ENCODE measurements around the gene FAM110C.

The FAM110C gene

GRCh38 chr2:66853-67252, 20.5 kb upstream of the FAM110C start:
- no peak for DNase-seq (ENCODE audit: extremely low read depth, insufficient read length)
- H3K27me3 ChIP-seq (replicated peaks; ENCODE audit: control insufficient read depth, insufficient read depth, low read length): no peaks in the 10 kb centered on the region
- no peak for TF ChIP-seq CTCF (IDR thresholded peaks at IDR 0.05; ENCODE audit: insufficient read depth, low read length, poor library complexity, severe bottlenecking)

DNA sequence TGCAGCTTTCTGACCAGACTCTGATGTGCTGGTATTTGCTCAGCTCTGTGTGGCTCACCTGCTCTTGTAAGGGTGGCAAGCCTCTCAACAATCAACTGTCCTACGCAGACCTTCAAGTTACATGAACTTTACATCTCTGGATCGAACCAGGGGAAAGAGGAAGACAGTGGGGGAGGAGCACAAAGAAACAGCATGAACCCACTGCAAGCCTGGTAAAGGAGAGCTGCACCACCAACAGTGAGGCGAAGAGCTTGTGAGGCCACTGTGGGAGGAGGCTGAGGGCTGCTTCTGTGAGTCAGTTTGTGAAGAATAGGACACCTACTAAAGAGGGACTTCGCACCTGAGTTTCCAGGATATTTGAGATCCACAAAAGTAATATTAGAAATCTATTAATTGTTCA, 18.8 kb upstream of the FAM110C start:
- H3K36me3 ChIP-seq (ENCODE audit: control insufficient read depth, insufficient read depth, low read length): no peaks in the 10 kb centered on the region
- H3K4me3 ChIP-seq (replicated peaks; ENCODE audit: low read depth, low read length): no peak overlapping the region
- no peak for DNase-seq (ENCODE audit: extremely low read depth, insufficient read length)
- TF ChIP-seq CTCF (IDR thresholded peaks at IDR 0.05; ENCODE audit: insufficient read depth, low read length, poor library complexity, severe bottlenecking): no peak
- H3K27me3 ChIP-seq (replicated peaks; ENCODE audit: control insufficient read depth, insufficient read depth, low read length): no peaks in the 10 kb centered on the region

More at GRCh38 chr2:66853-67252, 20.5 kb upstream of the FAM110C start:
- Histone ChIP-seq H3K4me3 (replicated peaks; ENCODE audit: low read depth, low read length) (no peak overlapping the region), H3K36me3 (ENCODE audit: control insufficient read depth, insufficient read depth, low read length) (no peaks in the 10 kb centered on the region)

DNA sequence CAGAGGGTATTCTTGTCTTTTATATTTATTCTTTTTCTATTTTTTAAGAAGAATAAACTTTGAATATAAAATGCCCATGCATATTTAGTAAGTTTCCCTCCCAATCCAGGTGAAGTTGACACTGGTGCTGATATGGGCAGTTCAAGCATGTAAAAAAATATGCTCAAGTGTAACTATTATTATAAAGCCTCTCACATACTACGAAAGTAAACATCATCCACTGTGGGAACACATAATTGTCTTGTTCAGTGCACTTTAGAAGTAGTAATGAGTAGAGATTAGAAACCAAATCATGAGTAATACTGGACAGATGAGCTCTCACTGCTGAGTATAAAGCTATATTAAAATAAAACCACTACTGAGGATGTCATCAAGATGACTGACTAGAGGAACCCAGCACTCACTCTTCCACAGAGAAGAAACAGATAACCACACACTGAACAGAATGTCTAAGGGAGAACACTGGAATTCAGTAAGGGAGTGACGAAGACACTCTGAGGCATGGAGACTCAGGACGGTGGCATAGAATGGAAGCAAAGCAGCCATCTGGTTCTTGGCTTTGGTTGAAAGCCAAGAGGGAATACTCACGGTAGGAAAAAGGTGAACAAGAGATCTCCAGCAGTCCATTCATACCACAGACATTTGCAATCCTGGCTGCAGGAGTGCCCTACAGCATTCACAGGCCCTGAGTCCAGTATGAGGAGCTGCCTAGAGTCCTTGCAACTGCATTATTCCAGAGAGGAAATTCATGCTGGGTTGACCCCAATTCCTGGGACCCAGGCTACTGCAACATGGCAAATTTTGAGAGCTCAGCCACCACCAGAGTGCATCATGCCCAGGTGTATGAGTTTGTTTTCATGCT, 9.5 kb upstream of the FAM110C start:
- no peak for DNase-seq (ENCODE audit: extremely low read depth, insufficient read length)
- H3K4me3 ChIP-seq (replicated peaks; ENCODE audit: low read depth, low read length): no peak overlapping the region
- TF ChIP-seq CTCF (IDR thresholded peaks at IDR 0.05; ENCODE audit: insufficient read depth, low read length, poor library complexity, severe bottlenecking): no peak
- no peaks in the 10 kb centered on the region for H3K27me3 ChIP-seq (replicated peaks; ENCODE audit: control insufficient read depth, insufficient read depth, low read length)
- H3K36me3 ChIP-seq (ENCODE audit: control insufficient read depth, insufficient read depth, low read length): no peaks in the 10 kb centered on the region

DNA sequence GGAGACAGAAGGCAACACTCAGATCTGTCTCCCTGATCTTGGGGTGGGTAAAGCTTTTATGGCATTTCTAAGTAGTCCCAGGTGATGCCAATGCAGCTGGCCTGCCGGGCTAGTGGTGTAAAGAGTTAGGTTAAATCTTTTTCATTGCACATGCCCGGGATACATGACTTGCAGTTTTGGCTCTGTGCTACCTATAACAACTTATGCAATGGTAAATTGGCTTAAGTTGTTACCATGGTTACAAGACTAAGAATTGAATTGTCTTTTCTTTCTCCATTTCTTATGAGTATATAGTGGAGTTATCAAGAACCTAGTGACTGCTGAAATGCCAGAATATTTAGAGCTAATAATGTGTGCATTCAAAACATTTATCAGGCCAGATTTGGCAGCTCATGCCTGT, 5.3 kb upstream of the FAM110C start:
- TF ChIP-seq CTCF (IDR thresholded peaks at IDR 0.05; ENCODE audit: insufficient read depth, low read length, poor library complexity, severe bottlenecking): no peak
- Histone ChIP-seq H3K27me3 (replicated peaks; ENCODE audit: control insufficient read depth, insufficient read depth, low read length) (no peaks in the 10 kb centered on the region), H3K4me3 (replicated peaks; ENCODE audit: low read depth, low read length) (no peak overlapping the region), H3K36me3 (ENCODE audit: control insufficient read depth, insufficient read depth, low read length) (no peaks in the 10 kb centered on the region)
- no peak for DNase-seq (ENCODE audit: extremely low read depth, insufficient read length)

DNA sequence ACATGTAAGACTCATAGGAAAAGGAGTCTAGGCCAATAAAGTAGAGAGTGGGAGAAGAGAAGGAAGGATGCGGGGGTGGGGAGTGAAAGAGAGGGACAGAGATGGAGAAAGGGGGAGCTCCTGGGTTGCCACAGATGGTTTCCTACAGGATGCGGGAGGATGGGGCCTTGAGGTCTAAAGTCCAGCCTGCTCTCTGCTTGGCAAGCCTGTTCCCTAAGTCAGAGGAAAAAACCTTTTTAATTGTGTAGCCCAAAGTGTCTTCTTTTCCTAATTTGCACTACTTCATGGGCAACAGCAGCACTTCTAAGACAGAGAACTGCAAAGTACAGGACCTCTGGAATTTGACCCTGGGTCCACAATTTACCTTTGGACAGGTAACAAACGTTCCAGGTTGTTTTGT, 1.4 kb upstream of the FAM110C start:
- no peaks in the 10 kb centered on the region for H3K27me3 ChIP-seq (replicated peaks; ENCODE audit: control insufficient read depth, insufficient read depth, low read length)
- DNase-seq (ENCODE audit: extremely low read depth, insufficient read length): no peak
- no peak for TF ChIP-seq CTCF (IDR thresholded peaks at IDR 0.05; ENCODE audit: insufficient read depth, low read length, poor library complexity, severe bottlenecking)
- no peaks in the 10 kb centered on the region for H3K36me3 ChIP-seq (ENCODE audit: control insufficient read depth, insufficient read depth, low read length)
- H3K4me3 ChIP-seq (replicated peaks; ENCODE audit: low read depth, low read length): no peak overlapping the region

All from GM06990 (cell line).